UCSD-AML1 (cell line): ENCODE measurements around the gene BBS12.
A peak's percentile ranks its signal among the peaks of the same experiment; 100 is the strongest.

Experiments used
- DNase-seq: peaks from one replicate; lab custom pipeline; 2025; ENCODE audit not compliant: unreplicated experiment; lab: John Stamatoyannopoulos, UW

BBS12 gene

DNA sequence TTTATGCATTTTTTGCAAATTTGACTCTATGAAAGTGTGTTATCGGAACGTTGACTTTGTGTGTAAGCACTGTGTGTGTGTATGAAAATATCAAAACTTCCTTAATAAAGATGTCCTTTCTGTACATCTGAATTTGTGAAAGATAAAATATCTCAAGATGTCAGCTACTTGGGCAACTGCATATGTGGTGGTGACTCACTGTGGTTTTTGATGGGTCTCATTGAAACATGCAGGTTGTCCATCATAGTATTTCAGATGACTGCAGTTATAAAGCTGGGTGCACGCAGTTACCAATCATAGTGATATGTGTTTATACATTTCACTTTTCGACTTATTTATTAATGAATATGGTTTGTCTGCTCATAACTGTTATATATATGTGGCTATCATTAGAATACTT, 19.7 kb upstream of the BBS12 start:
- DNase-seq, result no peak

DNA sequence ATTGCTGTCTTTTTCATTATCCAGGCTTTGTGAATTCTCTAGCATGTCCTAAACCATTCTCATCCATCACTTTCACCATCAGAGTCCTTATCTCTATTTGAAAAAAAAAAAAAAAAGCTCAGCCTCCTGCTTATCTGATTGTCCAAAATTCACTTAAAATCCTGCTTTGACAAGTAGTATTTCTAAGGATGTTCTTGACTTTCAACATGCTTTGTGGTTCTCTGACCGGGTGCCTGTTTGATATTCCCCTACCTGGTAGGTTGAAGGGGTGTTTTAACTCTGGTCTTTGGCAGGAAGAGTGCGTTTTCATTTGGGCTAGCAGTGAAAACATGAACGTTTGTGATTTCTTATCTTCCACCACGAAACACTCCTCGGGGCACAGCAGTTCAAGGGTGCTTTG, 17.3 kb upstream of the BBS12 start:
- DNase-seq, result peak; percentile 7

DNA sequence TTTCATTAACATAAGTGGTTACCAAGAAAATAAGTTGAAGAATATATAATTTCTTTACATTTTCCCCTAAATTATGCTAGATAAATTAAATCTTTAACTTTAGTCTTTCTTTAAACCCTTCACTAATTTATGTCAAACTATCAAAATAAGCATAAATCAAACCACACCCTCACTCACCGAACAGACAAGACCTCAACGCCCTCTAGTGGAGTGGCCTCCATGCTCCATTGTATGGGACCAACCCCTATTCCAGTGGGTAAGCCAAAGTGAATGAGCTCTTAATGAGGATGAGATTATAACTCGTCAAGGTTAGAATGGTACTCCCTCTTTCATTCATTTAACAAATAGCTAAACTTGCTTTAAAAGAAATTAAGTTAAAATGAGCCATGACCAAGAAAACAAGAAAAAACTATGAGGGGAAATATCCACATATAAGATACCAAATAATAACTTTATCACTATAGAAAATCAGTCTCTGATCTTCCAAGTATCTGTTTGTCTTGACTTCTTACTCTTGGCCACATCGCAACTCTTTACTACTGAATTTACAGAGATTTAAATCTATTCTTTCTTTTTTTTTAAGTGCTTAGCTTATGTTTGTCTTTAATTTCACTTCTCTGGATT, 15.6 kb upstream of the BBS12 start:
- peak; percentile 62 for DNase-seq

DNA sequence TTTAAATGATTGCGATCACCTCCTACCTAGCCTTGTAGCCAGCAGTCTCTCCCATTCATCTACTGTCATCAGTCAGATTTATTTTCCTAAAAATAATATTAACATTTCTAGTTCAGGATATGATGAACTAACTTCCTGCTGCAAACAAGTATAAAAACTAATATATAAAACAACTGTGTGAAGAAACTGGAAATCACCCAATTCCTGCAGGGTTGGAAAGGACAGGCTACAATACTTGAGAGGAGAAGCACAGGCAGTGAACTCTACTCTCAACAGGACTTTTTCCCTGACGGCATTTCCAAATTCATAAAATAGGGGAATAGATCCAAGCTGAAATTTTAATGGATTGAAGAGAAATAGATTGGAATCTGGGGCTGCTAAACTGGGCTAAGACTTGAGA, 14.2 kb upstream of the BBS12 start:
- no peak for DNase-seq

DNA sequence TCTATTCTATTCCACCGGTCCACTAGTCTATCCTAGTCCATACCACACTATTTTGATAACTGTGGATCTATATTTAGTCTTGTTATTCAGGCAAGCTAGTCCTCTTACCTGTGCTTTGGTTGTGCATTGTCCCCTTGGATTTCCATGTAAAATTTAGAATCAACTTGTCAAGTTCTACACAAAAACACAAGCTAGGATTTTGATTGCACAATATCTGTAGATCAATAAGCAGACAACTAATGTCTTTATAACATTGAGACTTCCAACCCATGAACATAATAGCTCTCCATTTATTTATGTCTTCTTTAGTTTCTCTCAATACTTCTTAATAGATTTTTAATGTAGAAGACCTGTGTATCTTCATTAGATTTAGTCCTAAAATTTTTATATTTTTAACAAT, 10.2 kb upstream of the BBS12 start:
- no peak for DNase-seq

DNA sequence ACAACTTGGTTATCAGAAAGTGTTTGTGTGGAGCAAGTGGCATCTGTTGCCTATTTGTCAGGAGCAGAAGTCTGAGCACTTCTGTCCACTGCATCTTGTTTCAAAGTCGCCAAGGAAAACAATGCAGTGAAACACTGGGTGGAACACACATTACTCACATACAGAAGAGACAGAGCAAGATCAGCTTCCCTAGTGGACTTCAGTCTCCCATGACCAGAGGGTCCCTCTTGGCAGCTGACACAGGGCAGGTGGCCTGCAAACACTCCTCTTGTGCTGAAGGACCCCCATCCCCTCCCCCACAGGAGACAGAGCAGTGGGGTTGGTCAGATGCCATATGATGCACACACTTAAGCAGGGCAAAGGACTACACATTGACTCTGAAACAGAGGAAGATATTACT, 3.6 kb upstream of the BBS12 start:
- peak; percentile 9 for DNase-seq

DNA sequence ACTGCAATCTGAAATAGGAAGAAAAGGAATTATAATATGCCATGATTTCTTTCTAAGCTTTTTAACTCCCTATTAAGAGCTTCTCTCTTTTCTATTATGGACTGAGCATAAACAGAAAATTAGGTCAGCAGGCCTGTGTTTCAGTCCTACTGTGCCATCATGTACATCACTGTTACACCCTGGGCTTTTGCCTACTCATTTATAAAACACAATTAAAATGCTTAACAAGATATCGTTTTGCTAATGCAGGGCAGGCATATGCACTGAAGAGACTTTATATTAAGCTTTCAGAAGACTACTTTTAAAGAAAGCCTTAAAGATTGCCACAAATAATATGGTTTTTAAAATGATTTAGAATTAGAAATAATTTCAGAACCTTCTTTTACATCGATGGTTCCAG, 828 bp upstream of the BBS12 start:
- DNase-seq, result no peak

DNA sequence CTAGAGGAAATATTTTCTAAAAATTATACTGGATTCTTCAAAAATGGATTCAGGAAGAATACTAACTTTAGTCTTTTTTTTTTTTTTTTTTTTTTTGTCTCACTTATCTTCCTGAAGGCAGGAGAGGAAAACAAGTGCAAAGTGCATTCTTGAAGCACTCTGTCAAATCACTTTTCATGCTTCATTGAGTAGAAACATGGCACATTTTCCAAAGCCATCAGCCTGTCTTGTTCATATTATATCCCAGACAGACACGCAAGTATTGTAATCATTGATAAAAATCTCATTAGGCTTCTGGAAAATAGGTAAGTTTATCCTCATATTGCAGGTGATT, 1.2 kb downstream of the BBS12 start:
- DNase-seq, result no peak

DNA sequence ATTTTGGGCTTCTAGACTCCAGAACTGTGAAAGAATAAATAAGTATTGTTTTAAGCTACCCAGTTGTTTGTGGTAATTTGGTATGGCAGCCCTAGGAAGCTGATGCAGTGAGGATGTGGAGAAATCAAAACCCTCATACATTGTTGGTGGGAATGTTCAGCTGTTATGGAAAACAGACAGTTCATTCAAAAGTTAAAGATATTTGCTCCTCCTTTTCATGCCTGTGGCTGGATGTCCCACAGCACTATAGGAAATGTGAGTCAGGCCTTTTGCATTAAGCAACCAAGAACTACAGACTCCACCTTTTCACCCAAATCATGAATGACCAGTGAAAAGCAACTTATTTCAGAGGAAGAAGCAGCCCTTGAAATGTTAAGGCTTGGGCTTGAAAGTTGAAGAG, 6.7 kb downstream of the BBS12 start:
- DNase-seq, result no peak

DNA sequence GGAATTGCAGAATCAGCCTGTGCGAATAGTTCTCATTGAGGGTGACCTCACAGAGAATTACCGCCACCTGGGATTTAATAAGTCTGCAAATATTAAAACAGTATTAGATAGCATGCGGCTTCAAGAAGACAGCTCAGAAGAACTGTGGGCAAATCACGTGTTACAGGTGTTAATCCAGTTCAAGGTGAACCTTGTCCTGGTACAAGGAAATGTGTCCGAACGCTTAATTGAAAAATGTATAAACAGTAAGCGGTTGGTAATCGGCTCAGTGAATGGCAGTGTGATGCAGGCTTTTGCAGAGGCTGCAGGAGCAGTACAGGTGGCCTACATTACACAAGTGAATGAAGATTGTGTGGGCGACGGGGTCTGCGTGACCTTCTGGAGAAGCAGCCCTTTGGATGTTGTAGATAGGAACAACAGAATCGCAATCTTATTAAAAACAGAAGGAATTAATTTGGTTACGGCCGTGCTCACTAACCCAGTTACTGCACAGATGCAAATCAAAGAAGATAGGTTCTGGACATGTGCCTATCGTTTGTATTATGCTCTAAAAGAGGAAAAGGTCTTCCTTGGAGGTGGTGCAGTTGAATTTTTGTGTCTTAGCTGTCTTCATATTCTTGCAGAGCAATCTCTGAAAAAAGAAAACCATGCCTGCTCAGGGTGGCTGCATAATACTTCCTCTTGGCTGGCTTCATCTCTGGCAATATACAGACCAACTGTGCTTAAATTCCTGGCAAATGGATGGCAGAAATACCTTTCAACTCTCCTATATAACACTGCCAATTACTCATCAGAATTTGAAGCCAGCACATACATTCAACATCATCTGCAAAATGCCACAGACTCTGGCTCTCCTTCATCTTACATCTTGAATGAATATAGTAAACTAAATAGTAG, 10.7 kb downstream of the BBS12 start:
- DNase-seq, result no peak

DNA sequence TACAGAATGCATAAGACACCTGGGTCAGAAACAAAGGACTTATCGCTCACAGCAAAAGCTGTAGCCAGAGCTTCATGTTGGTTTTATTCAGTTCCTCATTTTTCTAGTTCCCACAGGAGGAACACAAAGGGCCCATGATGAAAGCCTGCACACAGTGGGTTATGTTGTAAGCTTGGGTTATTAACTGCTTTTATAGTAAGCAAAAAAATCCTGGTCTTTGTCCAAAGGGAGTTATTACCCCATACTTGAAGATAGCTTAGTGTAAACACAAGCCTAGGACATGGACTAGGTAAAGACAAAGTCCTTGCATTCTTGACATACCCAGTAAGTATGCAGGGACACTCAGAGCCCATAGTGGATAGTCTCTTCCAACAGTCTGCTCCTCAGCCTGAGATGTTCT, 11.7 kb downstream of the BBS12 start:
- no peak for DNase-seq

DNA sequence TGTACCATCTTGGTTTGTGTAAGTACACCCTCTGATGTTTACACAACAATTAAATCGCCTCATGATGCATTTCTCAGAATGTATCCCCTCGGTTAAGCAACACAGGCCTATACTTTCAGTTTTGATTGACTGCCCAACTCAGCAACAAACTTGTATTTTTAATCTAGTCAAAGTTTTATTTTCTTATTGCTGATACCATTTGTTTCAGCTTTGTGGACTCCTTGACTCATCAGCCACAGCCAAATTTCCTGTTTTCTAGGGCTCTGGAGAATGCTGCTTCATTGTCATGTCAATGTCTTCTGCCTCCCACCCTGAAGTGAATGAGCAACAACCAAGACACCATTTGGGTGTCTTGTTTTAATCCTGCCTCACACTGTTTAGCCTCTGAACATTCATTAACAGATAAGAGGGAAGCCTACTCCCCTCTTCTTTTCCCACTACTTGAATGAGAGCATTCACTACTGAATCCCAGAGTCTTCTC, 14.0 kb downstream of the BBS12 start:
- no peak for DNase-seq

DNA sequence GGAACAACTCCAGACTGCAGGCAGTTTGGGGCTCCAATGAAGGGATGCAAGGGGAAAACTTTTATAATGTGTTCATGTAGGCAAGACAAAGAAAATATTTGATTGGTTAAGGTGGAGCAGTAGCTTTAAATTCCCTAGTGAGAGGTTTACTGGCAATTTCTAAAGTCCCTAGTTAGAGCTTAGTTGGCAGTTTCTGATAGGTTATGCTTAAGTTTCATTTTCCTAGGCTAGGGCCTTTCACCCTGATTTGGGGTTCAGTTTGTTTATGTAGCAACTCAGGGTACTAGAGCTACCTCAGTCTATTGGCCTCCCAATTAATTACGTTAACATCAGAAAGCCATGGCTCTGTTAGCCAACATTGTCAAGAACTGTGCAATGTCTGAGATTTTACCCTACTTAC, 14.6 kb downstream of the BBS12 start:
- DNase-seq, result no peak

DNA sequence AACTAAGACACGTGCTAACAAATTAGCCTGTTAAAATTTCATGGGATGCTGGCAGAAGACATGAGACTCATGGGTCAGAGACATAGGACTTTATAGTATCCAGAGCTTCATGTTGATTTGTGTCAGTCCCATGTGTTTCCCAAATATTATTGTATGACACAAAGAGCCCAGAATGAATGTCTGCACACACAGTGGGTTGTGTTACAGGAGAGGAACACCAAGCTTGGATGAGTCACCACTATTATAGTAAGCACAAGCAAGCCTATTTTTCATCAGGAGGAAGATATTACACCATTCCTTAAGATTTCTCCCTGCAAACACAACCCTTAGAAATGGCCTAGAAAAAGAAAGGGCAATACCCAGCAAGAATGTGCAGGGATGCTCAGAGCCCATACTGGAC, 15.4 kb downstream of the BBS12 start:
- no peak for DNase-seq

DNA sequence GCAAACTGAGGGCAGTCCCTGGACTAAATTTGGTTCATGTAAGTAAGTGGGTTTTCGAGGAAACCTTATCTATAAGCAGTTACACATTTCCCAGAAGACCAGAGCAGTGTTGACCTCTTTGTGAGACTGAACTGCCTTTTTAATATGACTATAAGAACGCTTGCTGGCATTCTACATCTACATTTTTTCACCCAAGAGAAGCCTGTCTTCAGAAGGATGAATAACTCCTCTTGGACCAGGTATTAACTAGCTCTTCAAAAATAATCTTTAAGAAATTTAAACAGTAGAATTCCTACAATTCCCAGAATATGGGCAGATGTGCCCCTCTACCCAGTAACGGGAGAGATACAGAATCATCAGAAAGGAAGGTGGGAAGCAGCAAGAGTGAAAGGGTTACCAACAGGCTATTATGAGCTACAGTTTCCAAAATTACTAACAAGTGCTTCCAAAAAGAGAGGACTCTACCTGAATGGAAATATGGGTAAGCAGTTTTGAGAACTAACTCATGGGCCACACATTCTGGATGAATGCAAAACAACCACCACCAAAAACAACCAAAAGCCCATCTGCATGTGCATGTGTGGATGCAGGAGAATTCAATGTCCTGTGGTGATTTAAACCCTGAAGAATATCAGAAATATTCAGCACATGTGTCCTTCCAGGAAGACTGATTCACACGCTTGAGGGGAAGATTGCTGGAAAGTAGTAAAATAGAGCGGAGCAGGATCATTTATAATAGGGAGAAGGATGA, 17.4 kb downstream of the BBS12 start:
- DNase-seq, result no peak

DNA sequence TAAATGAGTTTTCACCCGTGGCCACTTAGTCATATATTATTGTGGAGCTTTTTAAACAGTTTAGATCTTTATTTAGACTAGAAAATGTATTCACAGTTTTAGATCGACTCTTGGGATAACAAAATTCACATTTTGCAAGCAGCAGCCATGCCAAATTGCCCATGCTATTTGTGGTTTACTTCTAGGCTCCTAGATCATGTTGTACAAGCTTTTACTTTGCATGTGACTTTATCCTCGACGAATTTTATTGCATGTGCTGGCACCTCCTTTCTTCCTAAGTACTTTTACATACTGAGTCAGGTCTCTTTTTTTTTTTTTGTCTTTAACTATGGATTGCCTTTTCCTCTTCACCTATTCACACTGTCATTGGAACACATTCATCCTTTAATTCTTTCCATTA, 23.2 kb downstream of the BBS12 start:
- DNase-seq, result no peak

DNA sequence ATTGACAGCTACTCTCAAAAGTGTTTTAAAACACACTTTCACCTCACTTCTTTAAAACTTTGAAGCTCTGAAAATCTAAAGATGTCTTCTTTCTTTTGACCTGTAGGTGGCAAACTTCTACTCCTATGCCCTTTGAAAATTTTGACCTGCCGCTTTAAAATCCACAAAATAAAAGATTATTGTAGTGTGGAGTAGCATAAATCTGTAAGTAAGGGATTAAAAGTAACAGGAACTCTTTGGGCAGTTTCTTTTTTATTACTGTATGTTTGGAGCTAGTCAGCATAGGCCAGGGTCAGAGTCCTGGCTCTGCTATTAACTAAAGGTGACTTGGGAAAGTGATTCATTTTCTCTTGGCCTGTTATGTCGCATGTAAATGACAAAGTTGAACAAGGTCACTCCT, 25.5 kb downstream of the BBS12 start:
- no peak for DNase-seq

DNA sequence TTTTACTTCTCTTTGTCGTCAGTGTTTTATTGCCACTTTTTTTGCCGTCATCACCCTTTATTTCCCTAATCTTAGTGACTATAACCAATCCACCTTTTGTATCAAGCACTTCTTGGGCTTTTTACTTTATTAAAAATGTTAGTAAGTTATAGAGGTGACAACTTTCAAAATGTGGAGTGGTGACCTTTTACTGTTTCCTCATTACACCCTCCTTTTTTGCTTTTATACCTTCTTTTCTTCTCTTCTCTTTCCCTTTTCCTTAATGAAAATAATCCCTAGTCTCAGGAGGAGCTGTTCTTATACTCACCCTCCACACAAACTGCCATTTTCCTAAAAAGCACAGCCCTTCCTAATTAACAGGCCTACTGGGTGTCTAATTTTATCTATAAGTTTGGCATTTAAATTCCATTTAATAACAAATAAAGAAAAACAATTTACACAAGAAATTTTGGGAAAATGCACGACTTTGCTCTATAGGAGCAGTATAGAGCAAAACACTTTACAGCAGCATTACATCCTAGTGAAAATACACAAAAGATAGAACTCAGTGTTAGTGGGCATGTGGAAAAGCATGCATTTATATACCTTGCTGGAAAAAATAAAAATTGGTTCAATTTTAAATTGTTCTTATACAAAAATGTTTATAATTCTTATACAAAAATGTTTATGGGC, 27.3 kb downstream of the BBS12 start:
- DNase-seq, result no peak

DNA sequence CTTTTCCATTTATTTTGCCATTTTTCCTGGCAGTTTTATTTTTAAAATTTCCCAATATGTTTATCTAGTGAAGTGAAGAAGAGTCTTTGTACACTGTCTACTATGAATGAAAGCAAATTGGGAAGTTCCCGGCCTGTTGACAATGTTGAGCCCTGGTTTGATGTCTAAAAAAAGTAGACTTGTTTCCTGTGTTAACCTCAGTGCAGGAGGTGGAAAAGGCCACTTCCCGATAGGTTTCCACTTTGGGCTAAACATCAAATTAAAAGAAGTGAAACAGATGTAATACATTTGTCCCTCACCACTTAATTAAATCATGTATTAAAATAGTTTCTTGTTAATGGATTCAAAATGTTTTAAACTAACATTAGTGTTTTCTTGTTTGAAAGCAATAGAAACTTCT, 30.0 kb downstream of the BBS12 start:
- peak; percentile 19 for DNase-seq

DNA sequence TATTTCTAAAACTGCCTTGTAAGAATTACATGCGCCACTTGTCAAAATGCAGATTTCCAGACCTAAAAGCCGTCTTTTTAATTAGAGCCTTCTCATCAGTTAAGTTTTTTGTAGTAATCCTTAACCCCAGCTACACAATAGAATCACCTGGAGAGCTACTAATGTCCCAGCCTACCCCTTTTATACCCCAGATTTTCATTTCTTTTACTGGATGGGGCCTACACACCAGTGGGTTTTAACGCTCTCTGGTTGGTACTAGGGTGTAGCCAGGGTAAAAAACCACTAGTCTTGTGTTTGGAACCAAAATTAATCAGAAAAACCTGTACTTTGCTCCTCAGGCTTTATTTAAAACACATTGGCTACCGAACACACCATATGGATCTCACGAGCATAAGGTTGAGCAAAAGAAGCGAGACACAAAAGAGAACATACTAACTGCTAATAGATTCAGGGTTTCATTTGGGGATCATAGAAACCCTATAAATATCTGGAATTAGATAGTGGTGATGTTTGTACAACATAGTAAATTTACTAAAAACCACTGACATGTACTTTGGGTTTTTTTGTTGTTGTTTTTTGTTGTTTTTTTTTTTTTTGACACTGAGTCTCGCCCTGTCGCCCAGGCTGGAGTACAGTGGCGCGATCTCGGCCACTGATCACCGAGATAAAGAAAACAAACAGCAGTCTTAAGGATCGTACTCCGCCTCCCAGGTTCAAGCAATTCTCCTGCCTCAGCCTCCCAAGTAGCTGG, 30.6 kb downstream of the BBS12 start:
- no peak for DNase-seq
